GM21367 (cell line): ENCODE results near the gene MXRA8.
A peak's percentile ranks its signal among the peaks of the same experiment; 100 is the strongest.
"Not testable (repeated sequence)": the region's sequence is repeated elsewhere in the genome, so short reads cannot be mapped to it uniquely, and the experiment has no call there.

Experiments used
- ATAC-seq: cut with Tn5 transposase; IDR thresholded peaks from one replicate; pipeline ENCODE4 v1.9.1; 2021; ENCODE audit not compliant: unreplicated experiment

MXRA8 gene

DNA sequence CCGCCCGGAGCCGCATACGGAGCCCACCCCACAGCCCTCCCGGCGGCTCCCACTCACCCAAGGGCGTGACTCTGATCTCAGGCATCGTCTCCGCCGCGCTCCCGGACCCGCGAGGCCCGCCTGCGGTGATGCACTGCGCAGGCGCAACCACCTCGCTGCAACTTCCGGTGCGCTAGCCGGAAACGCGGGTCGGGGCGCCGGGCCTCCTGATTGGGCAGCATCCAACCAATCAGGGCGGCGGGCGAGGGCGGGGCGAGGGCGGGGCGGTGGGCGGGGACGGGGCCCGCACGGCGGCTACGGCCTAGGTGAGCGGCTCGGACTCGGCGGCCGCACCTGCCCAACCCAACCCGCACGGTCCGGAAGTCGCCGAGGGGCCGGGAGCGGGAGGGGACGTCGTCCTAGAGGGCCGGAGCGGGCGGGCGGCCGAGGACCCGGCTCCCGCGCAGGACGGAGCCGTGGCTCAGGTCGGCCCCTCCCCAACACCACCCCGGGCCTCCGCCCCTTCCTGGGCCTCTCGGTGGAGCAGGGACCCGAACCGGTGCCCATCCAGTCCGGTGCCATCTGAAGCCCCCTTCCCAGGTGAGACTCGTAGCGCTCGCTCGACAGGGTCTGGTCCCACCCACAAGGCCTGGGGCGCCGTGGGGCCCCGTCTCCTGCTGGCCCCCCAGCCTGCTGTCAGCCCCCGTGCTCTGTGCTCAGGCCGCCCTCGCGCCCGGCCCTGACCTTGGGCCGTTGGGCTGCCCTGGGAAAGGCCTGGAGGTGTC is 33.6 kb downstream of the MXRA8 start, which contains the start of the genes CPTP and INTS11:
CPTP (plus strand) TSS at position 279 of the 764 bp plus-strand sequence. CDS start 2,109 bp downstream, outside the sequence.
INTS11 (minus strand) TSS at position 137 of the 764 bp plus-strand sequence; CDS start at position 85, 52 bp downstream.
- ATAC-seq = peak; percentile 63

DNA sequence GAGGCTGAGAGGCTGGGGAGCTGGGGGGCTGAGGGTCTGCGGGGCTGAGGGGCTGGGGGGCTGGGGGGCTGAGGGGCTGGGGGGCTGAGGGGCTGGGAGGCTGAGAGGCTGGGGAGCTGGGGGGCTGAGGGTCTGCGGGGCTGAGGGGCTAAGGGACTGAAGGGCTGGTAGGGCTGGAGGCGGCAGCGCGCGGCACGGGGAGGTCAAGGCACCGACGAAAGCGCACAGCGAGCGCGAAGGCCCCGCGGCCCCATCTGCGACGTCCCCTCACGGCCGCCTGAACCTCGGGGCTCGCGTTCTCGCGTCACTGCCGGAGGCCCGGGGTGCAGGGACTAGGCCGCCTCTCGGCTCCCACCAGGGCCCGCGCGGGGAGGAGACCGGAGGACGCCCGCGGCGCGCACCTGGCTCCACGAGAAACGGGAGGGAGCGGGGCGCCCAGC is 34.3 kb downstream of the MXRA8 start:
- peak; percentile 12 for ATAC-seq

DNA sequence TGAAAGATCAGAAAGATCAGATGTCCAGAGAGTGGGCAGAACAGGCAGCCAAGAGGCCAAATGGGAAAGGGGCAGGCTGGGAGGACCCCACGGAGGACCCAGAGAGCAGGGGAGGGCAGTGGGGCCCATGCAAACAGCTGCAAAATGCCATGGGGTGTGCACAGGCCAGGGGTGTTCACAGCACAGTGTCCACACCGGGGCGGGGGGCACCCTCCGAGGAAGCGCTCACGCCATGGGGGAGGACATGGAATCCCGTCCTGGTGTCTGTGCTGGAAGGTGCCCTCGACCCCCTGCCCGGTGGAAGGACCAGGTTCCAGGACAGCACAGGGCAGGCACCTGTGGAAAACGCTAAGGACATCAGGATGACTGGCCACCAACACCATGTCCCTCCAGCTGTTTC is 35.4 kb downstream of the MXRA8 start:
- ATAC-seq = no peak

DNA sequence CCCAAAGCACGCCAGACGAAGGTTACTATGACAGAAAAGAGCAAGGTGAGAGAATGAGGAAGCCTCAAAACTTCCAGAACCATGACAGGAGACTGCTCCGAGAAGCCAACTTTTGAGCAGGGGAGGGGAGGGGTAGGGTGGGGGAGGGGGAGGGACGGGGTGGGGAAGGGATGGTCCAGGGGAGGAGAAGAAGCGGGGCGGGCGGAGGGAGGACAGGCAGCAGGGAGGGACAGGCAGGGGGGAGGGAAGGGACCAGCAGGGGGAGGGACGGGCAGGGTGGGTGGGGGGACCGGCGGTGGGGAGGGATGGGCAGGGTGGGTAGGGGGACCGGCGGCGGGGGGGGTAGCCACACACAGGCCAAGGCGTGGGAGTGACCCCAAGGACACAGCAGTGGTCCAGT is 35.9 kb downstream of the MXRA8 start:
- ATAC-seq = no peak

DNA sequence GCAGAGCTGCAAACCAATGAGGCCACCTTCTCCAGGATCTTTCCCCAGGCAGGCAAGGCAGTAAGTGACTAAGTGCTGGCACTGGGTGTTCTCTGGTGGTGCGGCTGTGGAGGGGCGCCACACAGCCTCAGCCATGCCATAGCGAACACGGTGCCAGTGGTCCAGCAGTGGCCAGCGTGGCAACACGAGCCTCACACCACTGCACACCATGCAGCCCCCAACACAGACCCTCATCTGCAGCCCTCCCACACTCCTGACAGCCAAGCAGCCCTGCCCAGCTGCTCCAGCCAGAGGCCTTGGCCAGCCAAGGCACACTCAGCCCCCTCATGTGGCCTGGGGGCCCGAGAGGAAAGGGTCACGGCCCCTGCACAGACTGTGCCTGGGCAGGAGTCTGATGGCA is 36.9 kb downstream of the MXRA8 start:
- no peak for ATAC-seq

DNA sequence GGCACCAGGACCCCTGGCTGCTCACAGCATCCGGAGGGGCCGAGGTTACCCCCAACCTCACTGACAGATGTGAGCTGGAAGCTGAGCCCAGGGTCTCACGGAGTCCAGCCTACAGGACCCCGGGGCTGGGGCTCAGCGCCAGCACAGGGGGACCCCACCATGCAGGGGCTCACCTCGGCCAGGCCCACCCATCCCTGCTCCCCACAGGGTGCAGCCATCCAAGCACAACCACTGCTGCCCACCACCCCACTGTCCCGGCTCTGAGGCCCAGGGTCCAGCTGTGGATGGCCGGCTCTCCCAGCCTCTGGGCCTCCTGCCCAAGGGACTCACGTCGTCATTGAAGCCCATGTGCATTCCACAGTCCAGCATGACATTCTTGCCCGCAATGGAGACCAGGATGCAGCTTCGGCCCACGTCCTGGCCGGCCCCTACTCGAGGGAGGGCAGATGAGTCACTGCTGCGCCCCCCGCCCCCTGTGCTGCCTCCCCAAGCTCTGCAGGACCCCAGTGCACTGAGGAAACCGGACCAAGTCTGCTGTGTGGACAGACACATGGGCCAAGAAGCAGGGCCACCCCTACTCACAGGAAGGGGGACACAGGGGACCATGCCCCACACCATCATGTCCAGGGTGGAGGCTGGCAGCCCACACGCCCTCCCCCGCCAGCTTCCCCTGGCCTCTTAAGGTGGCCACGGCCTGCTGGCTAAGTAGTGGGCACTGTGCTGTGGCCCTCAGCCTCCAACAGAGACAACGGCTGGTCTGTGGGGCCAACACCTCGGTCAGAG is 37.5 kb downstream of the MXRA8 start:
- ATAC-seq = no peak

DNA sequence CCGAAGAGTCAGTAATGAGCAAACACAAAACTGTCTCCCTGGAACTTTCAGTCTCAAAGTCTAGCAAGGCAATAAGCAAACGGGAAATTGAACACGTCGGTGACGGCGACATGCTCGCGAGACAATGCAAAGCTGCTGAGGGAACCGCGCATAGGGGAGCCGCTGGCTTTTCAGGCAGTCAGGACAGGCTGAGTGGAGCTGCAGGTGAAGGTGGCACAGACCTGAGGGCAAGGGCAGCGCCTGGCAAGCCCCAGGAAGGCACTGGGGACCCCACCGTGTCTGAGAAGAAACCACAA is 38.8 kb downstream of the MXRA8 start:
- ATAC-seq = no peak

DNA sequence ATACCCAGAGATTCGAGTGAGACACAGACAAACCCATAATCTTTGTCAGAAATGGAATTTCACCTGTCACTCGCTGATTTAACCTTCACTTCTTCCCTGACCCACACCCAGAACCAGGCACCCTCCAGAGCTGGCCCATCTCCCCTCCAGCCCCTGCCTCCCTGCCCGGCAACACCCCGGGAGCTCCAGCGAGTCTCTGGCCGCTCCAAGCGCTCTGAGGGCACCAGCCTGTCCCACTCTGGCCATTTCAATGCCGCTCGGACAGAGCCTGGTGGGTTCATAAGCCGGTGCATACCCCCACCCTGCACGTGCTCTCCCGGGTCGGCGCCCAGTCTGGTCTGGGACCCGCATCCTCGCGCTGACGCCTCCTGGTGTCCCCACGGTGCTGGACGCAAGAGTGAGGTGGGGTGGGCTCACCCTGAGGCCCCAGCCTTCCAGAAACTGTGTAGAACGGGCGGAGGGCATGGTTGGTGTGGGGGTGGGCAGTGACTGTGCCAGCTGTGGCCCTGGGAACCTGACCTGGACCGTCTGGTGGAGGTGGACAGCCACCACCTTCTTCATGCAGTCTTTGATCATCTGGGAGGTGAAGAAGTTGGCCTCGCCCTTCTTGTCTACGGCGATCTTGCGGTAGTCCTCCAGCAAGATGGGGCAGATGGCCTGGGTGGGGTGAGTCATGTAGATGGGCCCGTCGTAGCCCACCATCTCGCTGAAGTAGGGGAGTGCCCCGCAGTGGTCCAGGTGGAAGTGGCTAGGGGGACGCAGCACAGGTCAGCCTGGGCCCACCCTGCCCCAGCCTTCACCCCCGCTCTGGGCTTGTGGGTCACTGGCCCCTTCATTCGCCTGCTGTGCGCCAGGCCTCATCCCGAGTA is 39.3 kb downstream of the MXRA8 start:
- ATAC-seq = no peak

DNA sequence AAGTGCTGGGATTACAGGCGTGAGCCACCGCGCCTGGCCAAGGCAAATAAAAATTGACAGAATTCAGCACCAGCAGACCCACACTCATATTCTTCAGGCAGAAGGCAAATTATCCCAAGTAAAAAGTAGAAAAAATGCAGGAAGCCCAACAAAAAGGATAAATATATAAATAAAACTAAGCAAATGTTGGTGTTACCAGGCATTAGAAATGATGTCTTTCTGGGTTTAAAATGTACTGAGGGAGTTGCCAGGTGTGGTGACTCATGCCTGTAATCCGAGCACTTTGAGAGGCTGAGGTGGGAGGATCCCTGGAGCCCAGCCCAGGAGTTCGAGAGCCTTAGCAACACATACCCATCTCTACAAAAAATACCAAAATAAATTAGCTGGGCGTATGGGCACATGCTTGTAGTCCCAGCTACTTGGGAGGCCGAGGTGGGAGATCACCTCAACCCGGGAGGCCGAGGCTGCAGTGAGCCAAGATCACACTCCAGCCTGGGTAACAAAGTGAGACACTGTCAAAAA is 40.2 kb downstream of the MXRA8 start:
- no peak for ATAC-seq

DNA sequence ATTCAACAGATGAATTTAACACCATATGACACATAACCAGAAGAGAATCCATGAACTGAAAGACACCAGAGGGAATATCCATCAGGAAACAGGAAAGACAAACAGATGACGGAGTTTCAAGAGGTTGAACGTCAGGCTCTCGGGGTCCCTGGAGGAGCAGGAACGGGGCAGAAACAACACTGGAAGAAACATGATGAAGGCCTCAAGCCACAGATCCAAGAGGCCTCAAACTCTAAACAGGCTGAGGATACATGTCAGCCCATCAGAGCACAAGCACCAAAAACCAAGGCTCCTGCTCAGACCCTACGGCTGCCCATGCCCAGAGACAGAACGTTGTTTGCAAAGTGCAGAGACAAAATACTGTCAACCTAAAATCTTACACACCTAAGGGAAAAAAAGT is 40.9 kb downstream of the MXRA8 start:
- no peak for ATAC-seq

DNA sequence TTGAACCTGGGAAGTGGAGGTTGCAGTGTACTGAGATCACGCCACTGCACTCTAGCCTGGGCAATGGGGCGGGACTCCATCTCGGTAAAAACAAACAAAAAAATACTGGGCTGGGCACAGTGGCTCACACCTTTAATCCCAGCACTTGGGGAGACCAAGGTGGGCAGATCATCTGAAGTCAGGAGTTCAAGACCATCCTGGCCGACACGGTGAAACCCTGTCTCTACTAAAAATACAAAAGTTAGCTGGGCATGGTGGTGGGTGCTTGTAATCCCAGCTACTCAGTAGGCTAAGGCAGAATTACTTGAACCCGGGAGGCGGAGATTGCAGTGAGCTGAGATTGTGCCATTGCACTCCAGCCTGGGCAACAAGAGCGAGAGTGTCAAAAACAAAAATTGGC is 42.2 kb downstream of the MXRA8 start:
- ATAC-seq = not testable (repeated sequence)

DNA sequence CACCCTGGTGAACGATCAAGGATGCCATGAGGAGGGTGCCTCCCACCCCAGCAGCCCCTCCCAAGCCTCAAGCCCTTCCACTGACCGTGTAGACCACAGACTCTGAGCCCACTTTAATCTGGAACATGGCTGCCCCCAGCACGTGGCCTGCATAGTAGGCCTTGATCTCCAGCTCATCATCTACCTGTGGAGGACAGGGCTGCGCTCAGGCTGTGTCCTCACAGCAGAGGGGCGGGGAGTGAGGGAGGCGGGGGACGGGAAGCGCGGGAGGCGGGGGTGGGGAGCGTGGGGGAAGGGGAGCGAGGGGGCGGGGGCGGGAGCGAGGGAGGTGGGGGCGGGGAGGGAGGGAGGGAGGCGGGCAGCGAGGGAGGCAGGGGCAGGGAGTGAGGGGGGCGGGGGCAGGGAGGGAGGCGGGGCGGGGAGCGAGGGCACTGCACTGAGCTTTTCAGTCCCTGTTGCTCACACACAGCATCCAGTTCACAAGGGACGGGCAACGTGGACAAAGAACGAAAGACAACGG is 42.9 kb downstream of the MXRA8 start:
- no peak for ATAC-seq

DNA sequence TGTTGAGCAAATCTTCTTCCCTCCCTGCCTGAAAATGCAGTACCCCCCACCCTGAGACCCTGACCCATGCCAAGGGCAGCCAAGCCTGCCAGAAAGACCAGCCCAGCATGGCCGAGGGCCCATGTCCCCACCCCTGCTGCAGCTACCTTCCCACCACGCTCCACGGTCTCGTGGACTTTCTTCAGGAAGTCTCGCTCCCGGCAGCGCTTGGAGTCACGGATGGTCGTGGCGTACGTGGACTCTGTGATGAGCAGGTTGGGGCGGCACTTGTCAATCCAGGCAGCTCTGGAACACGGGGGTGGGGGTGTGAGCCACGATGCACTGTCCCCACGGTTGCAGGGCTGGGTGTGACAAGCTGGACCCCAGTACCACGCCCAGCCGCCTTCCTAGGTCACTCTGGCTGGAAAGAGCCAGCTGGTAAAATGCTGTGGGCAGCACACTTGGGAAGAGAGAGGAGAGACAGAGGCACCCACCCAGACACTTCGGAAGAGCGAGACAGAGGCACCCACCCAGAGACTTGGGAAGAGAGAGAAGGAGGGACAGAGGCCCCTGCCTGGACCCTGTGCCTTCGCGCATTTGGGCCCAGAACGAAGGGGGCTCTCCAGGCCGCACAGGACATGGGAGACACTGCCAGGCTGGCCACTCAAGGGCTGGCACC is 43.5 kb downstream of the MXRA8 start:
- no peak for ATAC-seq

DNA sequence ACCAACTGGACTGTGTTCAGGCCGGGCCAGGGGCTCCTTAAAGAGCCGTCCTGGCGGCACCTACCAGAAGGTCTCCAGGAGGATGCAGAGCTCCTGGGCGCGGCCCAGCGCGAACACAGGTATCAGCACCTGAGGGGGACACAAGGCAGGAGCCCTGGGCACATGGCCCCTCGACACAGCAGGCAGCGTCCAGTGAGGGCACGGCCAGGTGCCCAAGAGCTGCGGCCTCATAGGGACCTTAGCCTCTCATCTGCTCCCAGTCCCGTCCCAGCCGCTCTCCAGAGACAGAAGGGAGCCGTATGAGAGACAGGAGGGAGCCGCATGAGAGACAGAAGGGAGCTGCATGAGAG is 44.1 kb downstream of the MXRA8 start:
- ATAC-seq = no peak

DNA sequence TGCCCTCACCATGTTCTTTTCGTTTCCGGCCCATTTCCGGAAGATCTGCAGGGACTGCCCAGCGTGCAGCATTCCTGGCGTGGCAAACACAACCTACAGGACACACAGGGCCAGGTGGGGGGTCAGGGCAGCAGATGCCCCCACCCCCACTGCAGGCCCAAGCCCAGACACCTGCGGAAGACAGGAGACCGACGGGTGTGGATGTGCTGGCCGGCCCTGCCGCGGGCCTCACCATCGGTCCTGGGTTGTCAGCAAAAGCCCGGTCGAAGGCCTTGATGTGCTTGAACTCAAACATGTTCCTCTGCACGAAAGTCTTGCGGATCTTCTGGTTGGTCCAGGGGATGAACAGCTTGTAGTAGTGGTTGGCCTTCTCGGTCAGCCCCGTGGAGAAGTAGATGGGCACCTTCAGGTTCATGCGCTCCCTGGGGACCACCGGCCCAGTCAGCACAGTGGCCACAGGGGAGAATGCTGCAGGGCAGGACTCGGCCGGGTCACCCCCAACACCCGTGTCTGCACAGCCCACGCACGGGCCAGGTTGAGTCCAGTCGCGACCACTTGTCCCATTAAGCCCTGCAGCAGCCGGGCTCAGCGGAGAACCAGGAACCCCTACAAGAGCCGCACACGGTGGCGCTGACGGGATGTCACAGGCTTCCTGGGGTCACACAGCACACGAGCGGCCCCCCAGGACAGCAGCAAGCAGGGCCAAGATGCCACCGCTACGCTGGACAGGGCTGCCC is 44.7 kb downstream of the MXRA8 start:
- ATAC-seq = no peak

DNA sequence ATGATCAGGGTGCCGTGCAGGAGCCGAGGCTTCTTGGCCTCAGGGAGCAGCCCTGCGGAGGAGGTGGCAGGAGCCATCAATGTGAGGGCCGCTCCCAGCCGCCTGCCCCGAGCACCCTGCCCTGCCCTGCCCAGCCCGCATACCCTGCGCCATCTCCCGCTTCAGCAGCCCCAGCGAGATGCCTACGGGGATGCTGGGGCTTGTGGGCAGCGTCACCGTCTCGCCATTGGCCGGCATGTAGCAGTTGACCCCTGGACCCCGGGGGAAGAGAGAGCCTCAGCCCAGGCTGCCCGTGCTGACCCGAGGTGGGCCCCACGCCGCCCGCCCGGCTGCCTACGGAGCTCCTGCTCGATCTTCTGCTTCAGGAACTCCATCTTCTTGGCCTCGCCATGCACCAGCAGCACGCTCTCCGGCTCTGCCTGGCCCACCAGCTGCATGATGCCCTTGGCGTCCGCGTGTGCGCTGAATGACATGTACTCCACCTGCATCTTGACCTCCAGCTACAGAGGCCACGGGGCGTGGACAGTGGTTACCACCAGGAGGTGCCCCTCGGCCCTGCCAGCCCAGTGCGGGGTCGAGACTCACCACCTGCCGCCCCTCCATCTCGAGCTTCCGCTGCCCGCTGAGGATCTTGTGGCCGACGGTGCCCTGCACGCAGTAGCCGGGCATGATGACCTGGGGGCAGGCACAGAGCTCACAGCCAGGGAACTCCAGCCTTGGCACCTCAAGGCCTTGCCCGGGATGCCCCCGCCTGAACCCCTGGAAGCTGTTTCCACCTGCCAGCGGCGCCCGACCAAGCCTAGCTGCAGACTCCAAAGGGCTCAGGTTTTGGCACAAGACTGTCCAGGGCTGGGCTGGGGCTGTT is 45.7 kb downstream of the MXRA8 start:
- no peak for ATAC-seq

DNA sequence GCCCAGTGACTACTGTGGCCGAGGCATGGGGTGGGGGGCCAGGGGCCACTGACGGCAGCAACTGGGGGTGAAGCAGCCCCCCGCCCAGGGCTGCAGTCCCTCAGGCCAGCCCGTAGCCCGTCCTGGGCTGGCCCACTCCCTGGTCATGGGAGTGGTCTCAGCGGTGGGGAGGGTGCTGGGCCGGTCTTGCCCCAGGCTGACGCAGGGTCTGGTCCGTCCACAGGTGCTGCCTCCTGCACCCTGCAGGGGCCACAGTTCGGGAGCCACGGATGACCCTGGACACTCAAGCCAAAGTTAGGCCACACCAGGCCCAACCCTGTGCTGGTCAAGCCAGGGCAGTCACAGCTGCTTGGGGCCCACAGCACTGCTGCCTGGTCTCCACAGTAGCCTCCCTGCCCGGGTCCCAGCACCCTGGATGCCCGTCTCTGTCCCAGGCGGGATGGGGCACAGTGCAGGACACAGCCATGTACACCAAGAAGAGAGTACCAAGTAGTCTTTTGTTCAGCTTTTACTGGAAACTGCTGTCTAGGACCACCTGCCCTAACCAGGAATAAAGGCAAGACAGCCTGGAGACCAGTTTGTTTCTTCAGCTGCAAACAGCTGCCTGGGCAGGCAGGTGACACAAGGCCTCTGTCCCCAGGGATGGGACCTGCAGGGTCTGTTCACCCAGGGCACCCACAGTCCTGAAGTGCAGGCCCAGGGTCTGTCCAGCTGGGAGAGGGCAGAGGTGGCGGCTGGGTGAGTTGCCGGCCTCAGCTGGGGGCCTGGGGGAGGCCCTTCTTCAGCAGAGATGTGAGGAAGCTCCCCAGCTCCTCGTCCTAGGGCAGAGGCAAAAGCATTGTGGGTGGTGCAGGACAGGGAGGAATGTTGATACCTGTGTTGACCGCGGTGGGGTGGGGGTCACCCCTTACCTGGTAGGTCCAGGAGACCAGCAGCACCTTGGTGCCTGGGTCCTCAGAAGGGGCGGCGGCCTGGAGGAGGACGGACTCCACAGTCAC is 46.9 kb downstream of the MXRA8 start:
- ATAC-seq = no peak
